Globus pallidus (tissue), 1 donor: ENCODE results near the gene MAPK1IP1L.
"Not testable (repeated sequence)": the region's sequence is repeated elsewhere in the genome, so short reads cannot be mapped to it uniquely, and the experiment has no call there.

Experiments used
- DNase-seq: peaks from one replicate; pipeline ENCODE4 v3.0.0-alpha.2; 2015; ENCODE audit warnings: low spot score

The MAPK1IP1L gene

GRCh38 chr14:55054098-55054497, 2.7 kb downstream of the MAPK1IP1L start:
- no peak for DNase-seq

GRCh38 chr14:55057919-55058318, 6.5 kb downstream of the MAPK1IP1L start:
- no peak for DNase-seq

- DNase-seq, result no peak
Measured at GRCh38 chr14:55059333-55059732, 7.9 kb downstream of the MAPK1IP1L start.

- DNase-seq, result no peak
Measured at GRCh38 chr14:55062517-55063351, 11.3 kb downstream of the MAPK1IP1L start.

GRCh38 chr14:55064896-55065295, 13.4 kb downstream of the MAPK1IP1L start:
- DNase-seq, result not testable (repeated sequence)

GRCh38 chr14:55065411-55065810, 14.0 kb downstream of the MAPK1IP1L start:
- DNase-seq, result no peak

DNA sequence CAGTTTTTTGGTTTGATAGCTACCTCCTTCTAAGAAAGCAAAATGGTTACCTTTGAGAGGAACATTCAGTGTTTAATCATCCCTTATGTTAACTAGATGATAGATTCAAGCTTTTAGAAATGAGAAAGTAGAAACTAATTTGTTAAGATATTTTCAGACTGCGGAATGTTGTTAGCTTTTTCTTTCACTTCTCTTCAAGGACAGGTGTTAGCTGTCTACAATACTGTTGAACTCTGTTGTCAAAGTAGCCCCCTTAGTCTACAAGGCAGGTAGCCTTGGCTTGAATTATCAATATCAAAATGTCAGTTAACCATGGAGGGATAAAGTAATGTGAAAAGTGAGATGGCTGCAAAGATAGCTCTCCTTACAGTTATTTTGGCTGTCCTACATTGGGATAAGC, 14.8 kb downstream of the MAPK1IP1L start:
- DNase-seq, result no peak

DNA sequence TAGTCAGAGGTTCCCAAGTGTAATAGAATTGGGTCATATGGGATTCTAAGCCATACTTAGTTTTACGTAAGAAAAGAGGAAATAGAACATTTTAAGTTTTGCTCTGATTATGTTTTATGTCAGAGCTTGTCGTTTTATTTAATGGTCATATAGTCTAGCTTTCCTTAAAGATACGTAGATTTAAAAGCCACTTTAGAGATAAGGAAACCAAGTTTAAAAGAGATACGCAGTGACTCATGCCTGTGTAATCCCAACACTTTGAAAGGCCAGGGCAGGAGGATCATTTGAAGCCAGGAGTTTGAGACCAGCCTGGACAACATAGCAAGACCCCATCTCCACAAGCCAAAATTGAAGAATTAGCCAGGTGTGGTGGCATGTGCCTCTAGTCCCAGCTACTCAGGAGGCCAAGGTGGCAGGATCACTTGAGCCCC, 19.5 kb downstream of the MAPK1IP1L start:
- DNase-seq, result no peak

GRCh38 chr14:55071870-55072640, 20.6 kb downstream of the MAPK1IP1L start:
- DNase-seq, result peak; percentile 74

GRCh38 chr14:55073856-55074255, 22.4 kb downstream of the MAPK1IP1L start:
- DNase-seq, result no peak

DNA sequence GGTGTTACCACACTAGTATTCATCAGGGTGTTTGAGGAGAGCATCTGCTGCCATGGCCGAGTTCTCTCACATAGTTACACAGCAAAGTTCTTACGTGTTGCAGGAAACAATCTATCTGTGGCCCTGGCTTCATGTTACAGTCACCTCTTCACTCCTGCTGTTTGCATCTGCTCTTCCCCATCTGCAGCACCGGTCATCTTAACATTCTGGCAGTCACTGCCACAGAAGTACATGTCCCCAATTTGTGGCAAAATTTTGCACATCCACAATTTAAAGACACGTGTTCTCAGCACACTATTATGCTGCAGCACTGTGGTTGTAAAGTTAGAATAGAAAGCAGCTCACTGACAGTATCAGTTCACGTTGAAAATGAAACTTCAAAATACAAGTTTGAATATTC, 23.2 kb downstream of the MAPK1IP1L start:
- DNase-seq, result no peak

- no peak for DNase-seq
Measured at GRCh38 chr14:55075628-55076175, 24.3 kb downstream of the MAPK1IP1L start.

DNA sequence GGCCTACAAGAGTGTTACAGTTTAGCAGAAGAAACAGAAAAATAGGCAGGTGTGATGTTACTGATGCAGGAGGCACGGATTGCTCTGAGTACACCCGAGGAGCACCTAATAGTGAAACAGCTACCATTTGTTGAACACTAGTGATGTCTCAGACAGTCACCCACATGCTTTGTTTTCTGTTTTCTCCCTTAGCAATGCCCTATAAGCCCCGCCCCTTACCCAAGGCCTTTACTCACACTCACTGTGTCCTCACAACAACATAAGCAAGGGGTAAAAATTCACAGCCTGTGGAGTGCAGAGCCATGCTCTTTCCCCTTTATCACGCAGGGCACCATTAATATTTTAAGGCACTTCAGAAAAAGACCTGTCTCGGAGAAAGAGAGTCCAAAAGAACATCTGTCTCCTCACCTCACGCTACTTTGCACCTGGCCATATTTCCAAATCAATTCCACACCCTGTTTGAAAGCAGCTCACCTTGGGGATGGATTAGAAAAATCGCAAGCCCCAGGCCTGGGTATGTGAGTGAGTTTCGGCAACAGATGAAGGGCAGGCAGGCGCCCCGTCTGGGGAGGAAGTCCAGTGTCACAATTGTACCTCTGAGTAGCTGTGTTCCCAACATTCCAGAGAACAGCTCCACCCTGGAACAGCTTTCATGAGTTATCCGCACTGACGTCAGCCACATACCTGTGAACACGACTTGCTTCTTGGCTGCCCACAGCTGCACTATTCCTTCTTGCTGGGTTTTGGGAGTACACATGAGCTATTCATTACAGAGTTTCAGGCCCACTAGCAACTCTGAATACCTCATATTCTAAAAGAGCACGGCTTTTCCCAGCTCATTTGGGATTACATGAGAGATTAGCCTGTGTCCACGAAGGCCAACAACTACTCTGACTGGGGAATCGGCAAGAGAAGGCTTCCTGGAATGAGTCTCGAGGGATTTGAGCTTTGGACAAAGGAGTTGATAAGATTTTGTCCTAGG, 26.0 kb downstream of the MAPK1IP1L start:
- DNase-seq, result no peak

DNA sequence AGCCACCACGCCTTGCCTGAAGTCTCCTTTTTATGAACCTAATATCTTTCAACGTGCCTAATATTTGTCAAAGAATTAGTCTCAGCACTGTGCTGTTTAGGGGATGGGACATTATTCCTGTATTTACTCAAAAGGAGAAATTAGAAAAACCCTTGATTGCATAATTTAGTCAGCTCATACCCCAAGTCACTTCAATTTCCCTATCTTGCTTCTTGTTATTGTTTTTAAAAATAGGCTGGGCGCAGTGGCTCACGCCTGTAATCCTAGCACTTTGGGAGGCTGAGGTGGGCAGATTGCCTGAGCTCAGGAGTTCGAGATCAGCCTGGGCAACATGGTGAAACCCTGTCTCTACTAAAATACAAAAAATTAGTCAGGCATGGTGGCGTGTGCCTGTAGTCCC, 28.5 kb downstream of the MAPK1IP1L start:
- DNase-seq, result not testable (repeated sequence)

DNA sequence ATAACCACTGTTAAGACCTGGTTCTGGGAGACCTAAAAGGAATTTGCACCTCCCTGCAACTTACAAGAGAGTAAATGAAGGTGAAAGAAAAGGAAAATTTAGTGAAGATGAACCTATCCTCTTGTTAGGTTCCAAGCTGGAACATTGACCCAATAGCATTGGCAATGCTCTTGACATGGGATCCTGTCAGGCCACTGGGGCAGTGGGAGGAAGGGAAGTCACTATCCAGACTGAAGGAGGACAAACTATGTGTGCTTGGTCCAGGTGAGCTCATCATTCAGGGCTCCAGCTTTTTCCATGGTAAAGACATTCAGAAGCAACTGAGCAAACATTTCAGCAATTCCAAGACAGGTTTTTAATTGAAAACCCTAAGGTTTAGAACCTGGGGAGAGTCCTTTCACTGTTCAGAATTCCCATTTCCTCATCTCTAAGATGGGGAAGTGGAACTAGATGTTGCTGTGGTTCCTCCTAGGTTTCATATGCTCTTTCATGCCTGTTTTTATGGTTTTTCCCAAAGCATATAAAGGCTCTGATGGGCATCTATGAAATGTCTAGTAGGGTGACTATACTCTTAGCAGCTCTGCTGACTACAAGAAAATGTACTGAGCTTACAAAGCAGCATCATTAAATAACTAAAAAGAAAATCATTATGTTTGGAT, 33.1 kb downstream of the MAPK1IP1L start:
- DNase-seq, result no peak

DNA sequence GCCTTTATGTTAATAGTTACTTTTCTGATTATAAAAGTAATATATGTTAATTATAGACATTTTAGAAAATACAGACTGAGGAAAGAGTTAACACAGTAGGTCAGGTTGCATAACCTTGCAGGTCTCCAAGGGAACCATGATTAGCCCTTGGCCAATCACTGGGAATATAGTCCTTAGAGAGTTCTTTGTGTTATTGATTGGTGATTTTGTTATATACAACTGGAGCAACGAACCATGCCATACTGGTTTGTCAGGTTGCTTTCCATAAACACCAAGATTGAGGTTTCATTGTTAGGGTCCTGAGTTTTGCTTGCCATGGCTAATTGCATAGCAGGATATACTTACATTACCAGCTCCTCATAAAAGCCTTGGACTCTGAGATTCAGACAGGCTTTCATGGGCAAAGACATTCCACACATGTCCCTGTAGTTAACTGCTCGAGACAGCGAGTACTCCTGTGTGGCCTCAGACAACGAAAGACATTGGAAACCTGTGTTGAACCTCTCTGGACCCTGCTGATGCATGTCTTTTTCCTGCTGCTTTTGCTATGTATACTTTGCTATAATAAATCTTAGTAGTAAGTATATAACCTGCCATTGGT, 33.7 kb downstream of the MAPK1IP1L start:
- DNase-seq, result no peak

DNA sequence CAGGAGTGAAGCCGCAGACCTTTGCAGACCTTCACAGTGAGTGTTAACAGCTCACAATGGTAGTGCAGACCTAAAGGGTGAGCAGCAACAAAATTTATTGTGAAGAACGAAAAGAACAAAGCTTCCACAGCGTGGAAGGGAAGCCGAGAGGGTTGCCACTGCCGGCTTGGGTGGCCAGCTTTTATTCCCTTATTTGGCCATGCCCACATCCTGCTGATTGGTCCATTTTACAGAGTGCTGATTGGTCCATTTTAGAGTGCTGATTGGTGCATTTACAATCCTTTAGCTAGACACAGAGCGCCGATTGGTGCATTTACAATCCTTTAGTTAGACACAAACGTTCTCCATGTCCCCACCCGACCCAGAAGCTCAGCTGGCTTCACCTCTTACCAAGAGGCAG, 35.5 kb downstream of the MAPK1IP1L start:
- no peak for DNase-seq

GRCh38 chr14:55088356-55088755, 36.9 kb downstream of the MAPK1IP1L start:
- DNase-seq, result no peak

DNA sequence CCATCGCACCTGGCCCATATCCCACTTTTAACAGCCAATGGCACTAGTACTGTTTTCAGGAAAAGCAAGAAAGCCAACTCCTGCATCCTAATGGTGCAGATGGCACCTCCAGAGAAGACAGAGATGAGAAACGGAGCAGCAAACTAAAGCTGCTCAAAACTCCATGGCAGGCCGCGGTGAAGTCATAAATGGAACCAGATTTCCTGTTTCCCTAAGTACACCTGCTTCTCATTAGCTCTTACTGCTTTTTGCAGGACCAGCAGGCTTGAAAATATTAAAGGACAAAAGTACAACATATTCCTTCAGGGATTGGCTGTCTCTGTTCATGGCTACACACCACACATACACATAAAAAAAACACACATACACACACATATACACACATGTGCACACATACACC, 40.9 kb downstream of the MAPK1IP1L start:
- no peak for DNase-seq

GRCh38 chr14:55094292-55095157, 43.1 kb downstream of the MAPK1IP1L start:
- DNase-seq, result no peak
